ENCODE measurements around the gene PPP3R1.

The PPP3R1 gene

GRCh38 chr2:68231061-68231372 lies 21.3 kb downstream of the PPP3R1 start:
- no peak overlapping the region for H3K4me3 ChIP-seq (ENCODE audit: low read length)
- TF ChIP-seq ZNF274 (IDR thresholded peaks at IDR 0.05; ENCODE audit: low read depth, low read length), result no peak

- no peak overlapping the region for H3K4me3 ChIP-seq (ENCODE audit: low read length)
These were observed 21.9 kb downstream of the PPP3R1 start for GRCh38 chr2:68230241-68231060.

GRCh38 chr2:68226794-68227193 lies 25.5 kb downstream of the PPP3R1 start:
- no peak for TF ChIP-seq ZNF274 (IDR thresholded peaks at IDR 0.05; ENCODE audit: low read depth, low read length)
- no peak overlapping the region for H3K4me3 ChIP-seq (ENCODE audit: low read length)

More at GRCh38 chr2:68230241-68231060, 21.9 kb downstream of the PPP3R1 start:
- no peak for TF ChIP-seq ZNF274 (IDR thresholded peaks at IDR 0.05; ENCODE audit: low read depth, low read length)

- H3K4me3 ChIP-seq (ENCODE audit: low read length), result no peak overlapping the region
These were observed 27.2 kb downstream of the PPP3R1 start for GRCh38 chr2:68225119-68225632.

GRCh38 chr2:68223419-68223818 lies 28.9 kb downstream of the PPP3R1 start:
- H3K4me3 ChIP-seq (ENCODE audit: low read length), result no peak overlapping the region
- no peak for TF ChIP-seq ZNF274 (IDR thresholded peaks at IDR 0.05; ENCODE audit: low read depth, low read length)

More at GRCh38 chr2:68225119-68225632, 27.2 kb downstream of the PPP3R1 start:
- no peak for TF ChIP-seq ZNF274 (IDR thresholded peaks at IDR 0.05; ENCODE audit: low read depth, low read length)

- TF ChIP-seq ZNF274 (IDR thresholded peaks at IDR 0.05; ENCODE audit: low read depth, low read length), result no peak
These were observed 30.0 kb downstream of the PPP3R1 start for GRCh38 chr2:68222287-68222686.

GRCh38 chr2:68218343-68218901 lies 33.9 kb downstream of the PPP3R1 start:
- no peak for TF ChIP-seq ZNF274 (IDR thresholded peaks at IDR 0.05; ENCODE audit: low read depth, low read length)
- H3K4me3 ChIP-seq (ENCODE audit: low read length), result no peak overlapping the region

More at GRCh38 chr2:68222287-68222686, 30.0 kb downstream of the PPP3R1 start:
- H3K4me3 ChIP-seq (ENCODE audit: low read length), result no peak overlapping the region

GRCh38 chr2:68217729-68218128 lies 34.6 kb downstream of the PPP3R1 start:
- no peak for TF ChIP-seq ZNF274 (IDR thresholded peaks at IDR 0.05; ENCODE audit: low read depth, low read length)

GRCh38 chr2:68216454-68217310 lies 35.6 kb downstream of the PPP3R1 start:
- peak overlapping the region; percentile 49; the same call in 1 of the 2 replicates for H3K4me3 ChIP-seq (ENCODE audit: low read length)
- TF ChIP-seq ZNF274 (IDR thresholded peaks at IDR 0.05; ENCODE audit: low read depth, low read length), result no peak

More at GRCh38 chr2:68217729-68218128, 34.6 kb downstream of the PPP3R1 start:
- H3K4me3 ChIP-seq (ENCODE audit: low read length), result no peak overlapping the region

- TF ChIP-seq ZNF274 (IDR thresholded peaks at IDR 0.05; ENCODE audit: low read depth, low read length), result no peak
- no peak overlapping the region for H3K4me3 ChIP-seq (ENCODE audit: low read length)
These were observed 38.0 kb downstream of the PPP3R1 start for GRCh38 chr2:68214381-68214780.

GRCh38 chr2:68206793-68207192 lies 45.5 kb downstream of the PPP3R1 start:
- no peak for TF ChIP-seq ZNF274 (IDR thresholded peaks at IDR 0.05; ENCODE audit: low read depth, low read length)
- H3K4me3 ChIP-seq (ENCODE audit: low read length), result no peak overlapping the region

- no peak for TF ChIP-seq ZNF274 (IDR thresholded peaks at IDR 0.05; ENCODE audit: low read depth, low read length)
- peak overlapping the region; percentile 69; the same call in 1 of the 2 replicates for H3K4me3 ChIP-seq (ENCODE audit: low read length)
These were observed 48.7 kb downstream of the PPP3R1 start for GRCh38 chr2:68203587-68203986.

GRCh38 chr2:68200157-68200787 lies 52.1 kb downstream of the PPP3R1 start:
- TF ChIP-seq ZNF274 (IDR thresholded peaks at IDR 0.05; ENCODE audit: low read depth, low read length), result no peak
- H3K4me3 ChIP-seq (ENCODE audit: low read length), result no peak overlapping the region

Measured in GM08714 (cell line).